K562 (cell line): ENCODE results near the gene KCNK18. TPM values are rescaled to one million over a fixed set of nuclear protein-coding genes. Genes with fewer than 3 reads are reported as not detected.

Experiments
- COPS2 ChIP-seq: fragments of 450-650 bp; conservative IDR thresholded peaks from 2 replicates; pipeline ENCODE4 v1.6.1; 2016; ENCODE audit warnings: mild to moderate bottlenecking, moderate library complexity
- ETS2 ChIP-seq: IDR thresholded peaks from 2 replicates; pipeline ENCODE4 v1.6.1; 2016; ENCODE audit warnings: borderline replicate concordance, missing genetic modification characterization, mild to moderate bottlenecking, moderate library complexity, missing compliant biosample characterization; ENCODE audit not compliant: poor library complexity, severe bottlenecking
- HDAC3 ChIP-seq: fragments of 450-650 bp; IDR thresholded peaks from 2 replicates; pipeline ENCODE4 v1.6.1; 2018; ENCODE audit warnings: borderline replicate concordance, mild to moderate bottlenecking, moderate library complexity; ENCODE audit not compliant: partially characterized antibody
- HEY1 ChIP-seq: fragments of 250-450 bp; sonication (Bioruptor Pico); IDR thresholded peaks from 2 replicates; pipeline ENCODE4 v1.5.0; 2020; ENCODE audit warnings: mild to moderate bottlenecking, moderate library complexity, borderline replicate concordance
- NR2C1 ChIP-seq, 2 experiments: fragments of 450-650 bp; IDR thresholded peaks; 2 replicates each; pipeline ENCODE4 v1.6.1; 2017; ENCODE audit warnings: mild to moderate bottlenecking in 2 of 2, antibody characterized with exemption in 1 of 2, inconsistent platforms in 1 of 2, missing compliant biosample characterization in 1 of 2, missing genetic modification characterization in 1 of 2
- ZEB2 ChIP-seq: fragments of 450-650 bp; IDR thresholded peaks from 2 replicates; pipeline ENCODE4 v1.6.1; 2016
- ZNF24 ChIP-seq: fragments of 450-650 bp; IDR thresholded peaks from 2 replicates; pipeline ENCODE4 v1.6.1; 2016
- ZNF561 ChIP-seq: fragments of 450-650 bp; formaldehyde crosslinking; conservative IDR thresholded peaks from 2 replicates; pipeline ENCODE4 v1.4.0; 2020; ENCODE audit warnings: mild to moderate bottlenecking, moderate library complexity
- polyA plus RNA-seq, 8 experiments: library from polyadenylated mRNA; depleted of rRNA in 4 of 8; stranded (reverse) in 5 of 8; unstranded in 3 of 8; fragments of >200 nt; fragmentation: Nextera tagmentation in 2 of 8; fragmentation: Illumina TruSeq in 1 of 8; extraction: Ambion mirVana in 2 of 8; extraction: Trizol in 1 of 8; gene quantifications; 2 replicates each; pipeline versions ENCODE4 v1.2.1 to v1.2.3, GENCODE V29; 2011 to 2014; ENCODE audit warnings: inconsistent platforms in 1 of 8, missing spikeins in 1 of 8
- total RNA-seq, 7 experiments: library from RNA; depleted of rRNA in 6 of 7; stranded (reverse); fragments of >200 nt in 6 of 7; fragmentation: Illumina TruSeq in 2 of 7; extraction: Trizol in 2 of 7; gene quantifications; 2 replicates each; pipeline versions ENCODE4 v1.2.1 to v1.2.3, GENCODE V29; 2011 to 2021; ENCODE audit warnings: low replicate concordance in 1 of 7
- TF ChIP-seq, protein P1 (sequence below), 2 experiments: fragments of 450-650 bp; formaldehyde crosslinking in 1 of 2; IDR thresholded peaks; 2 replicates each; pipeline versions ENCODE4 v1.4.0 to v1.6.1; 2014 to 2020; ENCODE audit warnings: mild to moderate bottlenecking in 2 of 2, borderline replicate concordance in 1 of 2, low read depth in 1 of 2
- TF ChIP-seq, protein P2 (sequence below): fragments of 250-450 bp; sonication (Bioruptor Pico); IDR thresholded peaks from 2 replicates; pipeline ENCODE4 v1.4.0; 2020; ENCODE audit warnings: borderline replicate concordance
- TF ChIP-seq, protein P3 (sequence below): fragments of 200-800 bp; sonication (Bioruptor generic); IDR thresholded peaks from 2 replicates; pipeline ENCODE4 v1.6.1; 2016; ENCODE audit warnings: missing genetic modification characterization, missing compliant biosample characterization

KCNK18 gene
- total and polyA plus RNA-seq, 9 of the 15 experiments (the other 6 are each of a cell fraction or from before 2014, with no cell fraction given) = not detected

DNA sequence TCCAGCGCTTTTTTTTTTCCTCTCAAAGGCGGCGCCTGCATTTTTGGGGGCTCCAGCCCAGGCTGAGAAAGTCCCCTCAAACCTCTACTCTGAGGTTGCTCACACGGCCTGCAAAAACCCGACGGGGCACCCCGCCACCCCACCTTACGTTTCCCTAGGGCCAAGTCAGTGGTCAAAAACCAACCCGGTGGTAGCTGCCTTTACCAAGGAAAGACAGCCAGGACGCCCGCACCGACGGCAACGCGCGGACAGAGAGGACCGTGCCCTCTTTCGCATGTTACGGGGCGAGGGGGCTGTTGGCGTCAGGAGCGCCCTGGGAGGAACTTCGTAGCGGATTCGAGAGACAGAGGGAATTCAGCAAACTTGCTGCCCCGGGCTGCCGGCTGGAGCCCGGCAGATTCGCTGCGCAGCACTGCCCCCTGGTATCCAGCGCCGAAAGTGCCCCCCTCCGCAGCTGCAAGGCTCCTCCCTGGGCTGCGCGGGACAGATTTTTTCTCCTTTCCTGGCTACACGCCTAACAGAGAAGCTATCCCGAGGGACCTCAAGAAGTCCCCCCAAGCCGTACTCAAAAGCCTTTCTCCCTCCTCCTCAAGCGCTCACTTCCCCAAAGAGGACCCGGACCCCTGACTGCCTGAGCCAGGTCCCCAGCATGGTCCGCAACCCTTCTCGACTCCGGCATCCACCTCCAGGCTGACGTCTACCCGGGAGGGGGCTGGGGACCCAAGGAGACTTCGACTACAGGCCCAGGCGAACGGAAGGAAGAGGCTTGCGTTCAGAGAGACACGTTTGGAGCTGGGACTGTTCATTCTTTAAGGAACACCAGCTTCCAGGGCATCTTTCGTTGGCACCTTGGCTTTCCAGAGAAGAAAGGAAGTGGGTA, 31.5 kb upstream of the KCNK18 start (continued):
- TF ChIP-seq, protein P1, sequence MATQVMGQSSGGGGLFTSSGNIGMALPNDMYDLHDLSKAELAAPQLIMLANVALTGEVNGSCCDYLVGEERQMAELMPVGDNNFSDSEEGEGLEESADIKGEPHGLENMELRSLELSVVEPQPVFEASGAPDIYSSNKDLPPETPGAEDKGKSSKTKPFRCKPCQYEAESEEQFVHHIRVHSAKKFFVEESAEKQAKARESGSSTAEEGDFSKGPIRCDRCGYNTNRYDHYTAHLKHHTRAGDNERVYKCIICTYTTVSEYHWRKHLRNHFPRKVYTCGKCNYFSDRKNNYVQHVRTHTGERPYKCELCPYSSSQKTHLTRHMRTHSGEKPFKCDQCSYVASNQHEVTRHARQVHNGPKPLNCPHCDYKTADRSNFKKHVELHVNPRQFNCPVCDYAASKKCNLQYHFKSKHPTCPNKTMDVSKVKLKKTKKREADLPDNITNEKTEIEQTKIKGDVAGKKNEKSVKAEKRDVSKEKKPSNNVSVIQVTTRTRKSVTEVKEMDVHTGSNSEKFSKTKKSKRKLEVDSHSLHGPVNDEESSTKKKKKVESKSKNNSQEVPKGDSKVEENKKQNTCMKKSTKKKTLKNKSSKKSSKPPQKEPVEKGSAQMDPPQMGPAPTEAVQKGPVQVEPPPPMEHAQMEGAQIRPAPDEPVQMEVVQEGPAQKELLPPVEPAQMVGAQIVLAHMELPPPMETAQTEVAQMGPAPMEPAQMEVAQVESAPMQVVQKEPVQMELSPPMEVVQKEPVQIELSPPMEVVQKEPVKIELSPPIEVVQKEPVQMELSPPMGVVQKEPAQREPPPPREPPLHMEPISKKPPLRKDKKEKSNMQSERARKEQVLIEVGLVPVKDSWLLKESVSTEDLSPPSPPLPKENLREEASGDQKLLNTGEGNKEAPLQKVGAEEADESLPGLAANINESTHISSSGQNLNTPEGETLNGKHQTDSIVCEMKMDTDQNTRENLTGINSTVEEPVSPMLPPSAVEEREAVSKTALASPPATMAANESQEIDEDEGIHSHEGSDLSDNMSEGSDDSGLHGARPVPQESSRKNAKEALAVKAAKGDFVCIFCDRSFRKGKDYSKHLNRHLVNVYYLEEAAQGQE (IDR thresholded peaks at IDR 0.05; ENCODE audit: borderline replicate concordance) = peak; percentile 50; the same call in 1 of the 2 replicates
- TF ChIP-seq, protein P1 (CRISPR knock-in tag; IDR thresholded peaks at IDR 0.05; ENCODE audit: low read depth) = no peak
- TF ChIP-seq ZNF24 = no peak
- TF ChIP-seq, protein P2, sequence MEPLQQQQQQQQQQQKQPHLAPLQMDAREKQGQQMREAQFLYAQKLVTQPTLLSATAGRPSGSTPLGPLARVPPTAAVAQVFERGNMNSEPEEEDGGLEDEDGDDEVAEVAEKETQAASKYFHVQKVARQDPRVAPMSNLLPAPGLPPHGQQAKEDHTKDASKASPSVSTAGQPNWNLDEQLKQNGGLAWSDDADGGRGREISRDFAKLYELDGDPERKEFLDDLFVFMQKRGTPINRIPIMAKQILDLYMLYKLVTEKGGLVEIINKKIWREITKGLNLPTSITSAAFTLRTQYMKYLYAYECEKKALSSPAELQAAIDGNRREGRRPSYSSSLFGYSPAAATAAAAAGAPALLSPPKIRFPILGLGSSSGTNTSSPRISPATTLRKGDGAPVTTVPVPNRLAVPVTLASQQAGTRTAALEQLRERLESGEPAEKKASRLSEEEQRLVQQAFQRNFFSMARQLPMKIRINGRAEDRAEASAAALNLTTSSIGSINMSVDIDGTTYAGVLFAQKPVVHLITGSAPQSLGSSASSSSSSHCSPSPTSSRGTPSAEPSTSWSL = no peak
- TF ChIP-seq NR2C1 (IDR thresholded peaks at IDR 0.05) = no peak
- TF ChIP-seq NR2C1 (tag; IDR thresholded peaks at IDR 0.05) = no peak
- TF ChIP-seq COPS2 = no peak
- TF ChIP-seq HDAC3 = no peak
- no peak for TF ChIP-seq HEY1
- TF ChIP-seq, protein P3, sequence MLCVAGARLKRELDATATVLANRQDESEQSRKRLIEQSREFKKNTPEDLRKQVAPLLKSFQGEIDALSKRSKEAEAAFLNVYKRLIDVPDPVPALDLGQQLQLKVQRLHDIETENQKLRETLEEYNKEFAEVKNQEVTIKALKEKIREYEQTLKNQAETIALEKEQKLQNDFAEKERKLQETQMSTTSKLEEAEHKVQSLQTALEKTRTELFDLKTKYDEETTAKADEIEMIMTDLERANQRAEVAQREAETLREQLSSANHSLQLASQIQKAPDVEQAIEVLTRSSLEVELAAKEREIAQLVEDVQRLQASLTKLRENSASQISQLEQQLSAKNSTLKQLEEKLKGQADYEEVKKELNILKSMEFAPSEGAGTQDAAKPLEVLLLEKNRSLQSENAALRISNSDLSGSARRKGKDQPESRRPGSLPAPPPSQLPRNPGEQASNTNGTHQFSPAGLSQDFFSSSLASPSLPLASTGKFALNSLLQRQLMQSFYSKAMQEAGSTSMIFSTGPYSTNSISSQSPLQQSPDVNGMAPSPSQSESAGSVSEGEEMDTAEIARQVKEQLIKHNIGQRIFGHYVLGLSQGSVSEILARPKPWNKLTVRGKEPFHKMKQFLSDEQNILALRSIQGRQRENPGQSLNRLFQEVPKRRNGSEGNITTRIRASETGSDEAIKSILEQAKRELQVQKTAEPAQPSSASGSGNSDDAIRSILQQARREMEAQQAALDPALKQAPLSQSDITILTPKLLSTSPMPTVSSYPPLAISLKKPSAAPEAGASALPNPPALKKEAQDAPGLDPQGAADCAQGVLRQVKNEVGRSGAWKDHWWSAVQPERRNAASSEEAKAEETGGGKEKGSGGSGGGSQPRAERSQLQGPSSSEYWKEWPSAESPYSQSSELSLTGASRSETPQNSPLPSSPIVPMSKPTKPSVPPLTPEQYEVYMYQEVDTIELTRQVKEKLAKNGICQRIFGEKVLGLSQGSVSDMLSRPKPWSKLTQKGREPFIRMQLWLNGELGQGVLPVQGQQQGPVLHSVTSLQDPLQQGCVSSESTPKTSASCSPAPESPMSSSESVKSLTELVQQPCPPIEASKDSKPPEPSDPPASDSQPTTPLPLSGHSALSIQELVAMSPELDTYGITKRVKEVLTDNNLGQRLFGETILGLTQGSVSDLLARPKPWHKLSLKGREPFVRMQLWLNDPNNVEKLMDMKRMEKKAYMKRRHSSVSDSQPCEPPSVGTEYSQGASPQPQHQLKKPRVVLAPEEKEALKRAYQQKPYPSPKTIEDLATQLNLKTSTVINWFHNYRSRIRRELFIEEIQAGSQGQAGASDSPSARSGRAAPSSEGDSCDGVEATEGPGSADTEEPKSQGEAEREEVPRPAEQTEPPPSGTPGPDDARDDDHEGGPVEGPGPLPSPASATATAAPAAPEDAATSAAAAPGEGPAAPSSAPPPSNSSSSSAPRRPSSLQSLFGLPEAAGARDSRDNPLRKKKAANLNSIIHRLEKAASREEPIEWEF = no peak
- TF ChIP-seq ETS2 (tag) = no peak
- TF ChIP-seq ZEB2 = no peak
- no peak for TF ChIP-seq ZNF561 (CRISPR knock-in tag)
